GM18519 (cell line): Measurements from ENCODE around the gene PODXL.

Experiments used
- ATAC-seq: cut with Tn5 transposase; IDR thresholded peaks from one replicate; pipeline ENCODE4 v1.9.1; 2021; ENCODE audit warnings: mild to moderate bottlenecking, moderate library complexity; ENCODE audit not compliant: unreplicated experiment, low FRiP score

PODXL gene

DNA sequence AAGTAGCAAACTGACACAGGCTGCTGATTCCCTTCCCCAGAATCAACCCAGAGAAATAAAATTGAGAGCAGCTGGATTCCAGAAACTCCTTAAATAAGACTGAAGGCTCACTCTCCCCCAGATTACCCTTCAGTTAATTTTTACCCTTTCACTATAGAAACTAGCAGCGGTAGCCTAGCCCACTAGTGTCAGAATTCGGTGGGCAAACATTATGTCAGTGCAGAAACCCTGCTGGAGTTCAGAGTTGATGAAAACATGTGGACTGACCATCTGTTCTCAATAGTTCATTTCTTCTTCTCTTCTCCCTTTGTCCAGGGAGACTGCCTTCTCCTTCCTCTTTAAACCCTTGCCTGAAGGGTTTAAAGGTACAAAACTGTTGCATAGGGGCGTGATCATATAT lies 100.1 kb downstream of the PODXL start:
- ATAC-seq = no peak

DNA sequence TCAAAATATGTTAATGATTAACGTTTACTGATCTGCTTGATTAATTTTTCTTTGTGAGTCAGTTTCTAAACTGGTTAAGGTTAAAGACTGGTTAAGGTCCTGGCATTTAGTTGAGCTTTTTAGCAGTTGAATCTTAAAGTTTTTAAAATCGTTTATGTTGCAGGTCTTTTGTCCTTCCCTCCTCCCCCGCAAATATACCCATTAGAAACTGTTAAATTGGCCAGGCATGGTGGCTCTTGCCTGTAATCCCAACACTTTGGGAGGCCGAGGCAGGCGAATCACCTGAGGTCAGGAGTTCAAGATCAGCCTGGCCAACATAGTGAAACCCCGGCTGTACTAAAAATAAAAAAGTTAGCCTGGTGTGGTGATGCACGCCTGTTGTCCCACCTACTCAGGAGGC lies 100.9 kb downstream of the PODXL start:
- ATAC-seq = no peak

DNA sequence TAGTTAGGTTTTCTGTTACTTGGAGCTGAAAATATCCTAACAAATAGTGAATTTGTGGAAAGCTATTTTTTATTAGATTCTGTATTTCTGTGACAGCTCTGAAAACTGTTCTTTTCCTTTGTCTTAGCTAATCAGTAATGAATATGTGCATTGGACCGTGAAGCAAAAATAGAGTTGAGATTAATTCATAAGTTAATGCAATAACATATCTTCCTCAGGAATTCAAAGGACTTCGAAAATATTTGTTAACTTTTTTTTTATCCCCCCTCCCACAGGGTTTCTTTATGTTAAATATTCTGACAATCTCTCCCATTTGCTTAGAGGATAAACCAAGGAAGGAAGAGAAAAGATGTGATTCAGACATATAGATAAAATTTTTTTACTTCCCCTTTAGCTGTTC lies 101.4 kb downstream of the PODXL start:
- no peak for ATAC-seq

DNA sequence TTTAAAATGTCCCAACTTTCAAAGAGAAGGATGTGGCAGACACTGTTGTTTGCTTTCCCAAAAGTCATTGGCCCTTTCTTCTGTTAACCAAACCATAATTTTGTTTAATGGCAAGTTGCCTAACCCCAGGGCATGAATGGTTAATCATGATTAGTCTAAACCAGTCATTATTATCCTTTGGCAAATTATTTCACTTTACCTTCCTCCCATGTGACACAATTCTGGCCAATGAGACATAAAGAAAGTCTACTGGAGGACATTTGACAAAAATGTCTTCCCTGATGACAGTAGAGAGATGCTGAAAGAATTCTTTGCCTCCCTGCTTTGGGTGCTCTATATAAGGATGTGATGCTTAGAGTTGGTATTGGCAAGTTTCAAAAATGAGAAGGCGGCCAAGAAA lies 101.9 kb downstream of the PODXL start:
- no peak for ATAC-seq
